Measurements from ENCODE around the gene TBCB. TPM values are rescaled to one million over a fixed set of nuclear protein-coding genes. Genes with fewer than 3 reads are reported as not detected.
"Not testable (repeated sequence)": the region's sequence is repeated elsewhere in the genome, so short reads cannot be mapped to it uniquely, and the experiment has no call there.

The TBCB gene
- total RNA-seq, 2 experiments from 2014 or later, result 150 to 152 TPM

GRCh38 chr19:36128392-36128736 is 13.1 kb downstream of the TBCB start:
- ATAC-seq (ENCODE audit: low read depth) (no peak), DNase-seq (no peak)
- Mint-ChIP-seq H3K27ac (peak overlapping the region; percentile 92), H3K4me3 (peak overlapping the region; percentile 89), H3K36me3 (peaks cover 7% of the 10 kb centered on the region), H3K9me3 (no peaks in the 10 kb centered on the region), H3K27me3 (peaks cover 2% of the 10 kb centered on the region), H3K4me1 (peaks cover 19% of the 10 kb centered on the region)
- POLR2A ChIA-PET, result interaction anchor here (0.5 to 2.0 kb wide), 12 partner anchors 8 to 361 kb away, joined by 3 to 18 read pairs (median 5); partner anchors contain the start of genes CAPNS1, POLR2I, TBCB and ZNF146

- POLR2A ChIA-PET, result interaction anchor here (1.6 to 2.2 kb wide), 2 partner anchors 9 to 16 kb away, joined by 6 to 13 read pairs; partner anchors contain the start of genes CAPNS1, POLR2I and TBCB
- peaks cover 21% of the 10 kb centered on the region for H3K4me1 Mint-ChIP-seq
- H3K4me3 Mint-ChIP-seq; ATAC-seq (ENCODE audit: low read depth); H3K27me3 Mint-ChIP-seq; H3K36me3 Mint-ChIP-seq; H3K27ac Mint-ChIP-seq; DNase-seq; H3K9me3 Mint-ChIP-seq: not testable (repeated sequence)
These were observed 16.0 kb downstream of the TBCB start for GRCh38 chr19:36131221-36131620.

GRCh38 chr19:36134867-36135266 is 19.6 kb downstream of the TBCB start:
- DNase-seq, H3K4me3 Mint-ChIP-seq, POLR2A ChIA-PET: not testable (repeated sequence)

GRCh38 chr19:36136964-36137686 is 21.9 kb downstream of the TBCB start:
- Mint-ChIP-seq H3K36me3 (peaks cover 10% of the 10 kb centered on the region), H3K4me3 (no peak overlapping the region), H3K9me3 (no peaks in the 10 kb centered on the region), H3K27me3 (peaks cover 2% of the 10 kb centered on the region), H3K27ac (peak overlapping the region; percentile 54), H3K4me1 (peaks cover 24% of the 10 kb centered on the region)
- POLR2A ChIA-PET, result interaction anchor here (0.6 to 1.7 kb wide), 3 partner anchors 9 to 1460 kb away, joined by 3 to 9 read pairs (median 4); partner anchors contain the start of gene ZNF302
- no peak for DNase-seq
- no peak for ATAC-seq (ENCODE audit: low read depth)

More at GRCh38 chr19:36134867-36135266, 19.6 kb downstream of the TBCB start:
- ATAC-seq (ENCODE audit: low read depth); H3K36me3 Mint-ChIP-seq; H3K27me3 Mint-ChIP-seq; H3K27ac Mint-ChIP-seq; H3K9me3 Mint-ChIP-seq: not testable (repeated sequence)
- peaks cover 20% of the 10 kb centered on the region for H3K4me1 Mint-ChIP-seq

- Mint-ChIP-seq H3K27me3 (no peaks in the 10 kb centered on the region), H3K27ac (peak overlapping the region; percentile 99), H3K4me1 (peaks cover 22% of the 10 kb centered on the region), H3K36me3 (peaks cover 16% of the 10 kb centered on the region), H3K4me3 (peak overlapping the region; percentile 98), H3K9me3 (no peaks in the 10 kb centered on the region)
- DNase-seq (no peak), ATAC-seq (ENCODE audit: low read depth) (no peak)
- POLR2A ChIA-PET, result interaction anchor here (1.0 to 2.6 kb wide), 5 partner anchors 9 to 76 kb away, joined by 3 to 18 read pairs (median 9); partner anchors contain the start of genes POLR2I, TBCB, ZNF146 and ZNF565
These were observed 23.8 kb downstream of the TBCB start for GRCh38 chr19:36139120-36139472.

GRCh38 chr19:36139473-36140303 is 24.4 kb downstream of the TBCB start, which contains the start of gene CAPNS1:
CAPNS1 (plus strand) TSS chr19:36140066; CDS start chr19:36141012, 946 bp downstream.
- DNase-seq, result peak; percentile 97
- POLR2A ChIA-PET, result interaction anchor here (0.8 to 2.6 kb wide), 6 partner anchors 9 to 75 kb away, joined by 3 to 18 read pairs (median 8); partner anchors contain the start of genes POLR2I, TBCB, ZNF146 and ZNF565

GRCh38 chr19:36140304-36141038 is 25.2 kb downstream of the TBCB start:
- Mint-ChIP-seq H3K27ac (peak overlapping the region; percentile 99), H3K4me3 (peak overlapping the region; percentile 98), H3K4me1 (peaks cover 21% of the 10 kb centered on the region), H3K9me3 (no peaks in the 10 kb centered on the region), H3K36me3 (peaks cover 16% of the 10 kb centered on the region), H3K27me3 (no peaks in the 10 kb centered on the region)
- DNase-seq, result no peak
- POLR2A ChIA-PET, result interaction anchor here (0.5 to 2.6 kb wide), 8 partner anchors 9 to 548 kb away, joined by 3 to 18 read pairs (median 4); partner anchors contain the start of genes POLR2I, TBCB, ZNF146 and ZNF565
- ATAC-seq (ENCODE audit: low read depth), result peak; percentile 14

More at GRCh38 chr19:36139473-36140303, 24.4 kb downstream of the TBCB start, which contains the start of gene CAPNS1:
- Mint-ChIP-seq H3K4me3 (peak within 1 kb of the TSS; percentile 98), H3K27ac (peak within 1 kb of the TSS; percentile 99), H3K9me3 (no peaks in the 10 kb centered on the region), H3K36me3 (peaks cover 16% of the 10 kb centered on the region), H3K27me3 (no peaks in the 10 kb centered on the region), H3K4me1 (peaks cover 22% of the 10 kb centered on the region)
- ATAC-seq (ENCODE audit: low read depth), result peak; percentile 82

GRCh38 chr19:36141039-36141927 is 26.0 kb downstream of the TBCB start:
- H3K36me3 Mint-ChIP-seq, result peaks cover 19% of the 10 kb centered on the region
- POLR2A ChIA-PET, result interaction anchor here (2.0 to 2.6 kb wide), 2 partner anchors 11 to 13 kb away, joined by 13 to 18 read pairs; no protein-coding TSS in a partner anchor

GRCh38 chr19:36142046-36142445 is 26.8 kb downstream of the TBCB start:
- no peaks in the 10 kb centered on the region for H3K9me3 Mint-ChIP-seq
- DNase-seq (no peak), ATAC-seq (ENCODE audit: low read depth) (no peak)
- H3K36me3 Mint-ChIP-seq, result peaks cover 27% of the 10 kb centered on the region
- peaks cover 16% of the 10 kb centered on the region for H3K4me1 Mint-ChIP-seq
- no peaks in the 10 kb centered on the region for H3K27me3 Mint-ChIP-seq
- H3K27ac Mint-ChIP-seq, result peak overlapping the region; percentile 57
- peak overlapping the region; percentile 84 for H3K4me3 Mint-ChIP-seq
- POLR2A ChIA-PET, result no interaction called here

More at GRCh38 chr19:36141039-36141927, 26.0 kb downstream of the TBCB start:
- H3K27me3 Mint-ChIP-seq, result no peaks in the 10 kb centered on the region
- H3K9me3 Mint-ChIP-seq, result no peaks in the 10 kb centered on the region
- peak overlapping the region; percentile 99 for H3K27ac Mint-ChIP-seq
- DNase-seq (peak; percentile 93), ATAC-seq (ENCODE audit: low read depth) (peak; percentile 48)
- H3K4me3 Mint-ChIP-seq, result peak overlapping the region; percentile 98
- peaks cover 21% of the 10 kb centered on the region for H3K4me1 Mint-ChIP-seq

- ATAC-seq (ENCODE audit: low read depth), result no peak
- no peak for DNase-seq
- no peaks in the 10 kb centered on the region for H3K9me3 Mint-ChIP-seq
- H3K4me3 Mint-ChIP-seq, result no peak overlapping the region
- POLR2A ChIA-PET, result no interaction called here
- H3K27ac Mint-ChIP-seq, result peak overlapping the region; percentile 54
- H3K4me1 Mint-ChIP-seq, result peaks cover 16% of the 10 kb centered on the region
- H3K27me3 Mint-ChIP-seq, result no peaks in the 10 kb centered on the region
- peaks cover 29% of the 10 kb centered on the region for H3K36me3 Mint-ChIP-seq
These were observed 27.2 kb downstream of the TBCB start for GRCh38 chr19:36142496-36142895.

- H3K9me3 Mint-ChIP-seq, result no peaks in the 10 kb centered on the region
- no peaks in the 10 kb centered on the region for H3K27me3 Mint-ChIP-seq
- peaks cover 38% of the 10 kb centered on the region for H3K36me3 Mint-ChIP-seq
- H3K27ac Mint-ChIP-seq, result no peak overlapping the region
- peaks cover 14% of the 10 kb centered on the region for H3K4me1 Mint-ChIP-seq
- POLR2A ChIA-PET, result interaction anchor here (1.3 kb wide), 1 partner anchor 91 kb away, joined by 4 read pairs; the partner anchor contains the start of gene THAP8
- DNase-seq (no peak), ATAC-seq (ENCODE audit: low read depth) (no peak)
- H3K4me3 Mint-ChIP-seq, result no peak overlapping the region
These were observed 29.4 kb downstream of the TBCB start for GRCh38 chr19:36144624-36145023.

Measured in activated naive CD8-positive, alpha-beta T cell treated with anti-CD3 and anti-CD28 coated beads, Interleukin-2, amount 10 ng/mL, durations not matched to agents 7 days and 5 days (primary cell).